Jurkat, Clone E6-1 (cell line): ENCODE results near the gene STEAP1B.
"Not testable (repeated sequence)": the region's sequence is repeated elsewhere in the genome, so short reads cannot be mapped to it uniquely, and the experiment has no call there.

Experiments
- DNase-seq: peaks from one replicate; pipeline ENCODE4 v3.0.0-alpha.2; 2011; ENCODE audit warnings: low read depth, low spot score
- H3K4me3 ChIP-seq: 2 replicates; pipeline ENCODE4 v1.5.1; 2011; ENCODE audit warnings: mild to moderate bottlenecking, low read length, control low read depth, moderate library complexity

Gene STEAP1B

GRCh38 chr7:22441157-22441556, 58.8 kb downstream of the STEAP1B start:
- H3K4me3 ChIP-seq: no peak overlapping the region
- no peak for DNase-seq

GRCh38 chr7:22438994-22439393, 61.0 kb downstream of the STEAP1B start:
- DNase-seq: no peak
- no peak overlapping the region for H3K4me3 ChIP-seq

GRCh38 chr7:22436552-22436951, 63.4 kb downstream of the STEAP1B start:
- not testable (repeated sequence) for H3K4me3 ChIP-seq, DNase-seq

- no peak for DNase-seq
- no peak overlapping the region for H3K4me3 ChIP-seq
Measured at GRCh38 chr7:22435720-22436119, 64.3 kb downstream of the STEAP1B start.

GRCh38 chr7:22435105-22435504, 64.9 kb downstream of the STEAP1B start:
- no peak overlapping the region for H3K4me3 ChIP-seq
- no peak for DNase-seq

- DNase-seq: no peak
- no peak overlapping the region for H3K4me3 ChIP-seq
Measured at GRCh38 chr7:22433710-22434460, 66.1 kb downstream of the STEAP1B start.

- DNase-seq, H3K4me3 ChIP-seq: not testable (repeated sequence)
Measured at GRCh38 chr7:22433165-22433700, 66.8 kb downstream of the STEAP1B start.

GRCh38 chr7:22432203-22432718, 67.7 kb downstream of the STEAP1B start:
- no peak for DNase-seq
- no peak overlapping the region for H3K4me3 ChIP-seq

GRCh38 chr7:22430457-22430856, 69.5 kb downstream of the STEAP1B start:
- H3K4me3 ChIP-seq: no peak overlapping the region
- no peak for DNase-seq

- no peak overlapping the region for H3K4me3 ChIP-seq
- no peak for DNase-seq
Measured at GRCh38 chr7:22429386-22429785, 70.6 kb downstream of the STEAP1B start.

GRCh38 chr7:22427855-22428254, 72.1 kb downstream of the STEAP1B start:
- H3K4me3 ChIP-seq: no peak overlapping the region
- no peak for DNase-seq

GRCh38 chr7:22427104-22427503, 72.9 kb downstream of the STEAP1B start:
- DNase-seq: no peak
- H3K4me3 ChIP-seq: no peak overlapping the region

GRCh38 chr7:22426463-22427094, 73.4 kb downstream of the STEAP1B start:
- no peak overlapping the region for H3K4me3 ChIP-seq
- no peak for DNase-seq

- DNase-seq: no peak
- no peak overlapping the region for H3K4me3 ChIP-seq
Measured at GRCh38 chr7:22425361-22425760, 74.6 kb downstream of the STEAP1B start.

- no peak overlapping the region for H3K4me3 ChIP-seq
- no peak for DNase-seq
Measured at GRCh38 chr7:22422831-22423615, 77.0 kb downstream of the STEAP1B start.

GRCh38 chr7:22420973-22421635, 78.9 kb downstream of the STEAP1B start:
- DNase-seq: no peak
- H3K4me3 ChIP-seq: no peak overlapping the region

- no peak overlapping the region for H3K4me3 ChIP-seq
- no peak for DNase-seq
Measured at GRCh38 chr7:22420008-22420407, 80.0 kb downstream of the STEAP1B start.

GRCh38 chr7:22419488-22419887, 80.5 kb downstream of the STEAP1B start:
- no peak for DNase-seq
- no peak overlapping the region for H3K4me3 ChIP-seq
